ENCODE results near the gene ARMC6.
"Not testable (repeated sequence)": the region's sequence is repeated elsewhere in the genome, so short reads cannot be mapped to it uniquely, and the experiment has no call there.

Gene ARMC6

GRCh38 chr19:19077103-19077502 is 43.7 kb downstream of the ARMC6 start:
- no peak for DNase-seq

- no peak for DNase-seq
Measured at GRCh38 chr19:19078801-19079200, 45.4 kb downstream of the ARMC6 start.

- no peak for DNase-seq
Measured at GRCh38 chr19:19079571-19079970, 46.2 kb downstream of the ARMC6 start.

- no peak for DNase-seq
Measured at GRCh38 chr19:19081642-19082151, 48.3 kb downstream of the ARMC6 start.

GRCh38 chr19:19083413-19084178 is 50.2 kb downstream of the ARMC6 start:
- no peak for DNase-seq

GRCh38 chr19:19087676-19088075 is 54.3 kb downstream of the ARMC6 start:
- DNase-seq, result no peak

- no peak for DNase-seq
Measured at GRCh38 chr19:19094513-19094912, 61.1 kb downstream of the ARMC6 start.

- DNase-seq, result no peak
Measured at GRCh38 chr19:19095691-19096090, 62.3 kb downstream of the ARMC6 start.

GRCh38 chr19:19096641-19097627 is 63.5 kb downstream of the ARMC6 start:
- no peak for DNase-seq

- no peak for DNase-seq
Measured at GRCh38 chr19:19098084-19098702, 64.8 kb downstream of the ARMC6 start.

- DNase-seq, result no peak
Measured at GRCh38 chr19:19098703-19099632, 65.6 kb downstream of the ARMC6 start.

- DNase-seq, result no peak
Measured at GRCh38 chr19:19101540-19101939, 68.1 kb downstream of the ARMC6 start.

GRCh38 chr19:19102566-19102965 is 69.2 kb downstream of the ARMC6 start:
- not testable (repeated sequence) for DNase-seq

- DNase-seq, result no peak
Measured at GRCh38 chr19:19103167-19103566, 69.8 kb downstream of the ARMC6 start.

GRCh38 chr19:19105365-19106055 is 72.1 kb downstream of the ARMC6 start:
- DNase-seq, result peak; percentile 66

- DNase-seq, result peak; percentile 26
Measured at GRCh38 chr19:19106056-19106551, 72.7 kb downstream of the ARMC6 start.

- DNase-seq, result not testable (repeated sequence)
Measured at GRCh38 chr19:19106938-19107337, 73.5 kb downstream of the ARMC6 start.

- DNase-seq, result no peak
Measured at GRCh38 chr19:19107654-19108053, 74.3 kb downstream of the ARMC6 start.
